Psoas muscle (tissue), 8 donors: ENCODE data around the gene MRPL42. TPM values are rescaled to one million over a fixed set of nuclear protein-coding genes. Genes with fewer than 3 reads are reported as not detected.

Experiments used
- ATAC-seq, 4 donors: fragments of 200-7000 bp; cut with Tn5 transposase; one replicate each; pipeline ENCODE4 v1.9.1; 2020; ENCODE audit warnings: moderate library complexity in 3 of 4, mild to moderate bottlenecking in 2 of 4
- DNase-seq, 2 donors: peaks; one replicate each; pipeline ENCODE4 v3.0.0-alpha.2; 2020
- H3K27ac ChIP-seq: fragments of 200-600 bp; one replicate; pipeline ENCODE4 v1.8.0; 2022
- H3K27me3 ChIP-seq, 3 donors: fragments of 200-600 bp in 1 of 3; one replicate each; pipeline versions ENCODE4 v1.6.1 to v1.8.0; 2013 to 2022; ENCODE audit warnings: low read length in 2 of 3, mild to moderate bottlenecking in 2 of 3, moderate library complexity in 1 of 3; ENCODE audit not compliant: insufficient read depth in 3 of 3
- H3K36me3 ChIP-seq, 2 donors: fragments of 200-600 bp in 1 of 2; one replicate each; pipeline versions ENCODE4 v1.6.1 to v1.8.0; 2013 to 2022; ENCODE audit warnings: low read depth in 1 of 2, mild to moderate bottlenecking in 1 of 2, moderate library complexity in 1 of 2; ENCODE audit not compliant: insufficient read depth in 1 of 2
- H3K4me1 ChIP-seq: fragments of 200-600 bp; one replicate; pipeline ENCODE4 v1.8.0; 2022
- H3K4me3 ChIP-seq: fragments of 200-600 bp; one replicate; pipeline ENCODE4 v1.8.0; 2022; ENCODE audit warnings: mild to moderate bottlenecking
- H3K9me3 ChIP-seq: fragments of 200-600 bp; one replicate; pipeline ENCODE4 v1.8.0; 2022
- CTCF ChIP-seq: fragments of 200-600 bp; IDR thresholded peaks from one replicate; pipeline ENCODE4 v1.8.0; 2022; ENCODE audit warnings: antibody characterized with exemption
- WGBS, 3 donors: extraction: QIAGEN DNeasy Blood & Tissue Kit; methylation state at CpG; one replicate each; pipeline versions ENCODE4 v1.1.6 to v1.1.7; 2013; 5-methylcytosine and 5-hydroxymethylcytosine counted together
- intact Hi-C, 2 donors: fragments of 100-400 bp; cut with DNase I; formaldehyde crosslinking; loops; one replicate each; pipeline versions ENCODE4 v1.11.0 to v1.14.2; 2022
- long read RNA-seq, 2 donors: library from polyadenylated mRNA; unstranded; transcript quantifications; one replicate each; pipeline ENCODE4 v2.0.0, GENCODE V29; 2021
- polyA plus RNA-seq, 3 donors: library from polyadenylated mRNA; stranded (reverse); fragments of 200-250 nt; gene quantifications; one replicate each; pipeline ENCODE4 v1.2.3, GENCODE V29; 2013
- total RNA-seq, 4 donors: library from RNA; stranded (reverse); fragmentation: NEBNext Ultra II Directional in 2 of 4; extraction: Animal tissue kit (Norgen Biotek cat#: 25700) in 2 of 4; gene quantifications; one replicate each; pipeline versions ENCODE4 v1.2.1 to v1.2.4, GENCODE V29; 2021 to 2023
- donor health status: healthy with polysubstance abuse.
- donor health status: DM: no; HTN: no; CAD: no; lungs with moderate emphysema.
- donor health status: Bipolar disorder and iron deficiency.
- donor health status: healthy.
- donor health status: DM: yes; HTN: yes; CAD: no.
- donor health status: DM: no; HTN: no; CAD: no.
- donor health status: DM: no; HTN: no; CAD: no.
- donor health status: DM: yes; HTN: yes; CAD: no.

Gene MRPL42
- total RNA-seq (10 to 100 TPM; 22.7 to 37.3 (median 24.1) TPM), polyA plus RNA-seq (10 to 100 TPM; 27.5 to 48.3 (median 38.3) TPM)
- long read RNA-seq, donor 1, full-length matches to known transcripts, result 14 of 17 reads
- long read RNA-seq, donor 1, partial matches to known transcripts, result 0 of 17 reads
- long read RNA-seq, donor 1, other reads (novel, unspliced or antisense), result 3 of 17 reads
- long read RNA-seq, donor 2, full-length matches to known transcripts, result 26 of 34 reads
- long read RNA-seq, donor 2, partial matches to known transcripts, result 1 of 34 reads
- long read RNA-seq, donor 2, other reads (novel, unspliced or antisense), result 7 of 34 reads

GRCh38 chr12:93467351-93468007, at the start of gene MRPL42:
MRPL42 (plus strand) TSS chr12:93467514; CDS start chr12:93469286, 1,772 bp downstream.
- peaks cover 0 to 33% of the 10 kb centered on the region in 2 donors for H3K36me3 ChIP-seq
- H3K27me3 ChIP-seq, result no peaks in the 10 kb centered on the region
- ATAC-seq, result peak; percentile 96 to 98 (median 98)
- DNase-seq, result peak; percentile 90 to 94
- peak; percentile 69 for TF ChIP-seq CTCF
- peak within 1 kb of the TSS; percentile 95 for H3K27ac ChIP-seq
- peaks cover 19% of the 10 kb centered on the region for H3K4me1 ChIP-seq
- 0 to 1% (median 0%) methylated on average over 36 of the region's 36 CpGs for WGBS, 3 donors
- H3K4me3 ChIP-seq, result peak within 1 kb of the TSS; percentile 92
- intact Hi-C loops, result no loop called here
- H3K9me3 ChIP-seq, result no peaks in the 10 kb centered on the region

- intact Hi-C loops, result loop anchor here in 1 of 2 donors (2.0 kb wide), 1 partner anchor 431 kb away; no protein-coding TSS in a partner anchor
- Histone ChIP-seq H3K9me3 (no peaks in the 10 kb centered on the region), H3K4me1 (peaks cover 72% of the 10 kb centered on the region), H3K27ac (peak overlapping the region; percentile 65), H3K27me3 (no peaks in the 10 kb centered on the region), H3K4me3 (no peak overlapping the region), H3K36me3 (no peaks in the 10 kb centered on the region)
- TF ChIP-seq CTCF, result no peak
- ATAC-seq (no peak), DNase-seq (no peak)
- WGBS, 3 donors, result 85 to 92% (median 89%) methylated on average over 4 of the region's 4 CpGs
Measured at GRCh38 chr12:93417967-93418480, 49.3 kb upstream of the MRPL42 start.

- H3K27ac ChIP-seq, result peak overlapping the region; percentile 76
Measured at GRCh38 chr12:93419388-93420034, 47.8 kb upstream of the MRPL42 start.

GRCh38 chr12:93422050-93422449, 45.3 kb upstream of the MRPL42 start:
- H3K27me3 ChIP-seq, result no peaks in the 10 kb centered on the region
- intact Hi-C loops, result loop anchor here in 1 of 2 donors (10.0 kb wide), 1 partner anchor 637 kb away; no protein-coding TSS in a partner anchor
- peak overlapping the region; percentile 76 for H3K27ac ChIP-seq

More at GRCh38 chr12:93419388-93420034, 47.8 kb upstream of the MRPL42 start:
- peak overlapping the region; percentile 13 for H3K4me3 ChIP-seq
- no peaks in the 10 kb centered on the region for H3K27me3 ChIP-seq
- H3K36me3 ChIP-seq, result no peaks in the 10 kb centered on the region
- ATAC-seq (peak; percentile 61 to 79 (median 72)), DNase-seq (no peak)
- H3K9me3 ChIP-seq, result no peaks in the 10 kb centered on the region
- intact Hi-C loops, result loop anchor here (2.0 to 10.0 kb wide), 2 partner anchors 433 to 635 kb away; no protein-coding TSS in a partner anchor
- peak; percentile 75 for TF ChIP-seq CTCF
- WGBS, 3 donors, result 38 to 52% (median 40%) methylated on average over 1 of the region's 1 CpG
- H3K4me1 ChIP-seq, result peaks cover 81% of the 10 kb centered on the region

More at GRCh38 chr12:93422050-93422449, 45.3 kb upstream of the MRPL42 start:
- Histone ChIP-seq H3K9me3 (no peaks in the 10 kb centered on the region), H3K4me1 (peaks cover 82% of the 10 kb centered on the region), H3K36me3 (no peaks in the 10 kb centered on the region), H3K4me3 (no peak overlapping the region)
- ATAC-seq (peak in 2 of 4 donors; percentile 25 to 33), DNase-seq (no peak)
- WGBS, 3 donors, result 31 to 54% (median 36%) methylated on average over 2 of the region's 2 CpGs
- TF ChIP-seq CTCF, result no peak
